K562 (cell line): ENCODE measurements around the gene THADA. TPM values are rescaled to one million over a fixed set of nuclear protein-coding genes. Genes with fewer than 3 reads are reported as not detected.

Experiments used
- BCOR ChIP-seq: fragments of 450-650 bp; IDR thresholded peaks from 2 replicates; pipeline ENCODE4 v1.6.1; 2016
- BDP1 ChIP-seq: IDR thresholded peaks from 3 replicates; pipeline ENCODE4 v1.6.1; 2011; ENCODE audit not compliant: insufficient read length, insufficient read depth
- BHLHE40 ChIP-seq: IDR thresholded peaks from 2 replicates; pipeline ENCODE4 v1.6.1; 2011; ENCODE audit warnings: low read length, improper control_type of control experiment
- CC2D1A ChIP-seq: fragments of 450-650 bp; IDR thresholded peaks from 2 replicates; pipeline ENCODE4 v1.6.1; 2017; ENCODE audit warnings: mild to moderate bottlenecking
- CHD1 ChIP-seq: fragments of 200-600 bp; sonication (generic); IDR thresholded peaks from one replicate; pipeline ENCODE4 v1.6.1; 2012; ENCODE audit warnings: mild to moderate bottlenecking, moderate library complexity, low read length, inconsistent platforms
- CHD4 ChIP-seq: fragments of 200-600 bp; sonication (generic); IDR thresholded peaks from 3 replicates; pipeline ENCODE4 v1.6.1; 2012; ENCODE audit warnings: low read depth, mild to moderate bottlenecking, mixed read lengths, low read length, inconsistent platforms; ENCODE audit not compliant: insufficient read depth, insufficient replicate concordance, poor library complexity, severe bottlenecking
- CTBP1 ChIP-seq: fragments of 450-650 bp; IDR thresholded peaks from 2 replicates; pipeline ENCODE4 v1.6.1; 2016; ENCODE audit warnings: borderline replicate concordance
- DNMT1 ChIP-seq: fragments of 450-650 bp; IDR thresholded peaks from 2 replicates; pipeline ENCODE4 v1.6.1; 2016; ENCODE audit warnings: antibody characterized with exemption, mild to moderate bottlenecking
- GATAD2B ChIP-seq: fragments of 450-650 bp; IDR thresholded peaks from 2 replicates; pipeline ENCODE4 v1.6.1; 2017; ENCODE audit warnings: mild to moderate bottlenecking, borderline replicate concordance
- HDAC1 ChIP-seq, 2 experiments: fragments of 450-650 bp; IDR thresholded peaks; 2 replicates each; pipeline ENCODE4 v1.6.1; 2016 to 2017; ENCODE audit warnings: inconsistent platforms in 1 of 2, mild to moderate bottlenecking in 1 of 2, moderate library complexity in 1 of 2
- HDAC8 ChIP-seq: fragments of 450-650 bp; IDR thresholded peaks from 2 replicates; pipeline ENCODE4 v1.6.1; 2016; ENCODE audit warnings: mild to moderate bottlenecking, missing genetic modification characterization, moderate library complexity, missing compliant biosample characterization
- MXI1 ChIP-seq: IDR thresholded peaks from 2 replicates; pipeline ENCODE4 v1.6.1; 2011; ENCODE audit warnings: low read depth, mild to moderate bottlenecking, improper control_type of control experiment, low read length
- MYNN ChIP-seq, 2 experiments: sonication (generic); formaldehyde crosslinking in 1 of 2; IDR thresholded peaks; 2 replicates each; pipeline versions ENCODE4 v1.5.0 to v1.6.1; 2016 to 2020; ENCODE audit warnings: antibody characterized with exemption in 1 of 2, missing genetic modification reagents in 1 of 2
- RBFOX2 ChIP-seq: fragments of 200-400 bp; formaldehyde crosslinking; IDR thresholded peaks from 2 replicates; pipeline ENCODE4 v1.6.1; 2017; ENCODE audit warnings: low read depth, mild to moderate bottlenecking, low read length, moderate library complexity
- RFX7 ChIP-seq: fragments of 250-450 bp; sonication (Bioruptor Pico); IDR thresholded peaks from 2 replicates; pipeline ENCODE4 v1.5.1; 2021; ENCODE audit warnings: mild to moderate bottlenecking
- SLC30A9 ChIP-seq: fragments of 250-450 bp; sonication (Bioruptor Pico); IDR thresholded peaks from 2 replicates; pipeline ENCODE4 v1.8.0; 2022; ENCODE audit warnings: mild to moderate bottlenecking, moderate library complexity
- SRSF3 ChIP-seq: fragments of 200-400 bp; formaldehyde crosslinking; IDR thresholded peaks from 2 replicates; pipeline ENCODE4 v1.6.1; 2016; ENCODE audit warnings: mild to moderate bottlenecking, low read length, moderate library complexity; ENCODE audit not compliant: insufficient read depth
- ZBTB7A ChIP-seq: IDR thresholded peaks from 2 replicates; pipeline ENCODE4 v1.6.1; 2011; ENCODE audit warnings: low read depth, mild to moderate bottlenecking, low read length, moderate library complexity, borderline replicate concordance; ENCODE audit not compliant: control insufficient read depth
- ZFP36 ChIP-seq: fragments of 150-350 bp; IDR thresholded peaks from 2 replicates; pipeline ENCODE4 v1.6.1; 2018; ENCODE audit warnings: low read length, low read depth; ENCODE audit not compliant: partially characterized antibody
- ZNF586 ChIP-seq: fragments of 450-650 bp; formaldehyde crosslinking; conservative IDR thresholded peaks from 2 replicates; pipeline ENCODE4 v1.4.0; 2020; ENCODE audit warnings: mild to moderate bottlenecking, moderate library complexity
- polyA plus RNA-seq, 8 experiments: library from polyadenylated mRNA; depleted of rRNA in 4 of 8; stranded (reverse) in 5 of 8; unstranded in 3 of 8; fragments of >200 nt; fragmentation: Nextera tagmentation in 2 of 8; fragmentation: Illumina TruSeq in 1 of 8; extraction: Ambion mirVana in 2 of 8; extraction: Trizol in 1 of 8; gene quantifications; 2 replicates each; pipeline versions ENCODE4 v1.2.1 to v1.2.3, GENCODE V29; 2011 to 2014; ENCODE audit warnings: inconsistent platforms in 1 of 8, missing spikeins in 1 of 8
- total RNA-seq, 7 experiments: library from RNA; depleted of rRNA in 6 of 7; stranded (reverse); fragments of >200 nt in 6 of 7; fragmentation: Illumina TruSeq in 2 of 7; extraction: Trizol in 2 of 7; gene quantifications; 2 replicates each; pipeline versions ENCODE4 v1.2.1 to v1.2.3, GENCODE V29; 2011 to 2021; ENCODE audit warnings: low replicate concordance in 1 of 7
- TF ChIP-seq, protein P1 (sequence below), 2 experiments: fragments of 250-450 bp in 1 of 2; fragments of 450-650 bp in 1 of 2; sonication (Bioruptor Pico) in 1 of 2; IDR thresholded peaks; 2 replicates each; pipeline versions ENCODE4 v1.6.1 to v1.8.0; 2016 to 2021; ENCODE audit warnings: mild to moderate bottlenecking in 2 of 2, moderate library complexity in 2 of 2, missing compliant biosample characterization in 1 of 2, missing genetic modification characterization in 1 of 2
- TF ChIP-seq, protein P2 (sequence below): sonication (generic); formaldehyde crosslinking; IDR thresholded peaks from 2 replicates; pipeline ENCODE4 v1.8.1; 2023; ENCODE audit warnings: mild to moderate bottlenecking, missing genetic modification reagents
- TF ChIP-seq, protein P3 (sequence below): fragments of 200-800 bp; sonication (Bioruptor generic); IDR thresholded peaks from 2 replicates; pipeline ENCODE4 v1.6.1; 2017; ENCODE audit warnings: missing genetic modification characterization, missing compliant biosample characterization

The THADA gene
- total and polyA plus RNA-seq, 9 of the 15 experiments (the other 6 are each of a cell fraction or from before 2014, with no cell fraction given) = 17.8 to 34.7 (median 31.9) TPM

DNA sequence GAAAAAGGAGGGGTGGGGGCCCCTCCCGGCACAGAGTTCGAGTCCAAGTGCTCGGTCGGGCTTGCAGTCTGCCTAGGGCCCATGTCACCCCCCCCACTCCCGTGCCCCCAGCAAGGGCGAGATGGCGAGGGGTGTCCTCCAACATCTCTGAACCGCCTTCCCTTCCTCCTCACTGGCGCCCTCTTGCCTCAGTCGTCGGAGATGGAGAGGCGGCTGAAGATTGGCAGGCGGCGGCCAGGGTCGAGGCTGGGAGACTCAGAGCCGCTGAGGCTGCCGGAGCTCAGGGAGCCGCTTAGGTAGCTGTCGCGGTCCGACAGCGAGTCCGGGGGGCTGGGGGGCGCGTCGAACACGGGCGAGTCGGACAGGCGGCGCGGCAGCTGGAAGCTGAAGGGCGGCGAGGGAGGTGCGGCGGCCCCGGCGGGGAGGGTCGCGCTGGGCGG lies 371.7 kb downstream of the THADA start (continued):
- TF ChIP-seq ZBTB7A (peak; percentile 55; the same call in 1 of the 2 replicates), SLC30A9 (CRISPR knock-in tag) (no peak), ZFP36 (peak; percentile 62), CHD4 (no peak), BHLHE40 (peak; percentile 70), DNMT1 (no peak), CHD1 (peak; percentile 87), RBFOX2 (peak; percentile 68), CTBP1 (peak; percentile 59; the same call in 1 of the 2 replicates), MXI1 (no peak), SRSF3 (0 out of 2 replicates have a peak, but pooled peaks have one; percentile 41), MYNN (IDR thresholded peaks at IDR 0.05) (0 out of 2 replicates have a peak, but pooled peaks have one; percentile 13), MYNN (CRISPR knock-in tag; IDR thresholded peaks at IDR 0.05) (no peak), HDAC1 (IDR thresholded peaks at IDR 0.05) (peak in 1 of 2 experiments; percentile 39; a peak in 1 of 4 replicates), ZNF586 (CRISPR knock-in tag) (no peak), BDP1 (no peak), BCOR (peak; percentile 75), HDAC8 (tag) (0 out of 2 replicates have a peak, but pooled peaks have one; percentile 21), GATAD2B (no peak), RFX7 (CRISPR knock-in tag) (no peak), CC2D1A (no peak)
- TF ChIP-seq, protein P1, sequence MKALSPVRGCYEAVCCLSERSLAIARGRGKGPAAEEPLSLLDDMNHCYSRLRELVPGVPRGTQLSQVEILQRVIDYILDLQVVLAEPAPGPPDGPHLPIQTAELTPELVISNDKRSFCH (CRISPR knock-in tag; IDR thresholded peaks at IDR 0.05) = no peak
- TF ChIP-seq, protein P1 (tag; IDR thresholded peaks at IDR 0.05) = no peak
- TF ChIP-seq, protein P2, sequence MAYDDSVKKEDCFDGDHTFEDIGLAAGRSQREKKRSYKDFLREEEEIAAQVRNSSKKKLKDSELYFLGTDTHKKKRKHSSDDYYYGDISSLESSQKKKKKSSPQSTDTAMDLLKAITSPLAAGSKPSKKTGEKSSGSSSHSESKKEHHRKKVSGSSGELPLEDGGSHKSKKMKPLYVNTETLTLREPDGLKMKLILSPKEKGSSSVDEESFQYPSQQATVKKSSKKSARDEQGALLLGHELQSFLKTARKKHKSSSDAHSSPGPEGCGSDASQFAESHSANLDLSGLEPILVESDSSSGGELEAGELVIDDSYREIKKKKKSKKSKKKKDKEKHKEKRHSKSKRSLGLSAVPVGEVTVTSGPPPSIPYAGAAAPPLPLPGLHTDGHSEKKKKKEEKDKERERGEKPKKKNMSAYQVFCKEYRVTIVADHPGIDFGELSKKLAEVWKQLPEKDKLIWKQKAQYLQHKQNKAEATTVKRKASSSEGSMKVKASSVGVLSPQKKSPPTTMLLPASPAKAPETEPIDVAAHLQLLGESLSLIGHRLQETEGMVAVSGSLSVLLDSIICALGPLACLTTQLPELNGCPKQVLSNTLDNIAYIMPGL (CRISPR knock-in tag) = no peak
- TF ChIP-seq, protein P3, sequence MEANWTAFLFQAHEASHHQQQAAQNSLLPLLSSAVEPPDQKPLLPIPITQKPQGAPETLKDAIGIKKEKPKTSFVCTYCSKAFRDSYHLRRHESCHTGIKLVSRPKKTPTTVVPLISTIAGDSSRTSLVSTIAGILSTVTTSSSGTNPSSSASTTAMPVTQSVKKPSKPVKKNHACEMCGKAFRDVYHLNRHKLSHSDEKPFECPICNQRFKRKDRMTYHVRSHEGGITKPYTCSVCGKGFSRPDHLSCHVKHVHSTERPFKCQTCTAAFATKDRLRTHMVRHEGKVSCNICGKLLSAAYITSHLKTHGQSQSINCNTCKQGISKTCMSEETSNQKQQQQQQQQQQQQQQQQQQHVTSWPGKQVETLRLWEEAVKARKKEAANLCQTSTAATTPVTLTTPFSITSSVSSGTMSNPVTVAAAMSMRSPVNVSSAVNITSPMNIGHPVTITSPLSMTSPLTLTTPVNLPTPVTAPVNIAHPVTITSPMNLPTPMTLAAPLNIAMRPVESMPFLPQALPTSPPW (CRISPR knock-in tag) = peak; percentile 84
